Testis (tissue), 3 donors: ENCODE measurements around the gene KCTD16. TPM values are rescaled to one million over a fixed set of nuclear protein-coding genes. Genes with fewer than 3 reads are reported as not detected.

ENCODE experiments used
- DNase-seq: peaks from one replicate; pipeline ENCODE4 v3.0.0-alpha.2; 2019
- H3K27ac ChIP-seq, 2 donors: fragments of 200-600 bp; sonication (generic); one replicate each; pipeline ENCODE4 v1.5.1; 2019
- H3K27me3 ChIP-seq: fragments of 200-600 bp; sonication (generic); one replicate; pipeline ENCODE4 v1.5.1; 2019
- H3K36me3 ChIP-seq: fragments of 200-600 bp; sonication (generic); one replicate; pipeline ENCODE4 v1.5.1; 2017; ENCODE audit warnings: low read depth; ENCODE audit errors: missing control alignments
- H3K4me1 ChIP-seq: fragments of 200-600 bp; sonication (generic); one replicate; pipeline ENCODE4 v1.5.1; 2019
- H3K4me3 ChIP-seq, 2 donors: fragments of 200-600 bp; sonication (generic); one replicate each; pipeline ENCODE4 v1.5.1; 2017 to 2019
- H3K9me3 ChIP-seq: fragments of 200-600 bp; sonication (generic); one replicate; pipeline ENCODE4 v1.5.1; 2017
- POLR2A ChIP-seq: fragments of 450-650 bp; IDR thresholded peaks from one replicate; pipeline ENCODE4 v1.6.1; 2017; ENCODE audit warnings: antibody characterized with exemption, mild to moderate bottlenecking, moderate library complexity
- WGBS, 2 donors: methylation state at CpG; one replicate each; pipeline ENCODE4 v1.1.5; 2018; 5-methylcytosine and 5-hydroxymethylcytosine counted together
- intact Hi-C: fragments of 100-400 bp; cut with DNase I; formaldehyde crosslinking; loops from one replicate; pipeline ENCODE4 v1.15.1; 2023; ENCODE audit warnings: low total_unique reads
- polyA plus RNA-seq: library from polyadenylated mRNA; stranded (reverse); fragments of 350-450 nt; fragmentation: Illumina TruSeq; extraction: RNeasy Lipid Tissue Mini Kit (QIAGEN cat#74804); gene quantifications from one replicate; pipeline ENCODE4 v1.2.3, GENCODE V29; 2014; ENCODE audit warnings: low read depth, low replicate concordance; ENCODE audit not compliant: insufficient read depth
- total RNA-seq, 2 donors: library from RNA; depleted of rRNA; stranded (reverse); fragments of >200 nt; gene quantifications; one replicate each; pipeline ENCODE4 v1.2.3, GENCODE V29; 2016
- TF ChIP-seq, protein P1 (sequence below), 3 experiments: fragments of 450-650 bp in 2 of 3; fragments of 200-600 bp in 1 of 3; sonication (generic) in 1 of 3; IDR thresholded peaks; one replicate each; pipeline ENCODE4 v1.5.1; 2016 to 2019; ENCODE audit warnings: antibody characterized with exemption in 3 of 3, mild to moderate bottlenecking in 2 of 3, moderate library complexity in 1 of 3

The KCTD16 gene
- total and polyA plus RNA-seq, 3 donors from 2014 or later, result 1.4 to 3.2 (median 2.7) TPM

DNA sequence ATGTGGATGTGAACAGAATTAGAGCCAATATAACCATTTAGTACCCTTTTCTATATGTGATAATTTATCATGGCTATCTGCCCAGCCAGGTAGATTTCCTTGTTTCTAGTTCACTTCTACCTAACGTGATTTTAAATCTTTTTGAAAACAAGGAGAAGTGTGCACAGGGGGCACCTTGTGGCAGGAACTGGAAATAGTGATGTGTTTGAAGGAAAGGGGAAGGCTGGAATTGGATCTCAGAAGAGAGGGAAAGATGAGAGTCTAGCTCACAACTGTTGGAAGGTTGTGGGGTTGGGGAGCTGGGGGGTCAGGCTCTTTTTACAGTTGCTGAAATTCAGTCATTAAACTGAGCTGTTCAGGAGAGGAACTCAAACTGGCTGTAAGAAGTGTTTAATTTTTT, 219.5 kb downstream of the KCTD16 start:
- Histone ChIP-seq H3K27me3 (no peaks in the 10 kb centered on the region), H3K4me3 (no peak overlapping the region), H3K4me1 (no peaks in the 10 kb centered on the region), H3K36me3 (no peaks in the 10 kb centered on the region), H3K27ac (no peak overlapping the region), H3K9me3 (no peaks in the 10 kb centered on the region)
- intact Hi-C loops, result no loop called here
- DNase-seq, result peak; percentile 20
- TF ChIP-seq POLR2A, result no peak
- TF ChIP-seq, protein P1, sequence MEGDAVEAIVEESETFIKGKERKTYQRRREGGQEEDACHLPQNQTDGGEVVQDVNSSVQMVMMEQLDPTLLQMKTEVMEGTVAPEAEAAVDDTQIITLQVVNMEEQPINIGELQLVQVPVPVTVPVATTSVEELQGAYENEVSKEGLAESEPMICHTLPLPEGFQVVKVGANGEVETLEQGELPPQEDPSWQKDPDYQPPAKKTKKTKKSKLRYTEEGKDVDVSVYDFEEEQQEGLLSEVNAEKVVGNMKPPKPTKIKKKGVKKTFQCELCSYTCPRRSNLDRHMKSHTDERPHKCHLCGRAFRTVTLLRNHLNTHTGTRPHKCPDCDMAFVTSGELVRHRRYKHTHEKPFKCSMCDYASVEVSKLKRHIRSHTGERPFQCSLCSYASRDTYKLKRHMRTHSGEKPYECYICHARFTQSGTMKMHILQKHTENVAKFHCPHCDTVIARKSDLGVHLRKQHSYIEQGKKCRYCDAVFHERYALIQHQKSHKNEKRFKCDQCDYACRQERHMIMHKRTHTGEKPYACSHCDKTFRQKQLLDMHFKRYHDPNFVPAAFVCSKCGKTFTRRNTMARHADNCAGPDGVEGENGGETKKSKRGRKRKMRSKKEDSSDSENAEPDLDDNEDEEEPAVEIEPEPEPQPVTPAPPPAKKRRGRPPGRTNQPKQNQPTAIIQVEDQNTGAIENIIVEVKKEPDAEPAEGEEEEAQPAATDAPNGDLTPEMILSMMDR (IDR thresholded peaks at IDR 0.05), result no peak
- 19 to 32% methylated on average over 1 of the region's 1 CpG for WGBS, 2 donors

GRCh38 chr5:144391044-144391443, 220.4 kb downstream of the KCTD16 start:
- Histone ChIP-seq H3K36me3 (no peaks in the 10 kb centered on the region), H3K9me3 (no peaks in the 10 kb centered on the region), H3K4me1 (no peaks in the 10 kb centered on the region), H3K27me3 (no peaks in the 10 kb centered on the region), H3K27ac (no peak overlapping the region), H3K4me3 (no peak overlapping the region)
- intact Hi-C loops, result no loop called here
- DNase-seq, result no peak
- TF ChIP-seq POLR2A, result no peak
- TF ChIP-seq, protein P1 (IDR thresholded peaks at IDR 0.05), result no peak
- 83 to 92% methylated on average over 2 of the region's 2 CpGs for WGBS, 2 donors

DNA sequence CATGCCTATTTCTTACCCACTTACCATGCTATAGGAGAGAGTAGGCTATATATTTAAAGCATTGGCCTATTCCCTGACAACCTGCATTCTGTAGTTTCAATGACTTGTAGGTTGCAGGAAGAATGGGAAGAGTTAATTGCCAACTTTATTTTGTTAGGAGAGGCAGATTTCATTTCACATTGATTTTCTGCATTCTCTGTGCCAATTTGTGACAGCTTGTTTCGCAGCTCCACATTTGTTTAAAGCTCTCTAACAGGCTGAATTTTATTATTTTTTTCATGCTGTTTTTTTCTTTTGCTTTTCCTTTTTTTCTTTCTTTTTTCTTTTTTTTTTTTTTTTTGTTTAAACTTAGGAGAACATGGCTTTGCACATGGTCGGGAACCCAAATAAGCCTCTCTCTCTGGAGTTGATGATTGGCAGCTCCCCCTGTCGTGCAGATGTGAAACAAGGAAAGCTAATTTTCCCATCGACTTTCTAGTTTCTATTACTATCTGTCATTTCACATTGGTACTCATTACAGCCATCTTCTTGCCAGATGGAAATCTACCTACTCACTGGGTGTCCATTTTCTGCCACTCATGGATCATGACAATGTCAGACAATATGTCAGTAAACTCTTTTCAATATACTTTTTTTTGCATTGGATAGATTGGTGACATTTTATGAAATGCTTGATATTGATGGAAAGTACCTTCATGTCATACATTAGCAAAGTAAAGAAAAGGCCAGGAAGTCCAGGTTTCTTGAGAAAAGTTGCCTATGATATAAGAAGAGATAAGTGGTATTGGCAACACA, 223.2 kb downstream of the KCTD16 start:
- Histone ChIP-seq H3K27ac (no peak overlapping the region), H3K4me3 (no peak overlapping the region), H3K9me3 (no peaks in the 10 kb centered on the region), H3K36me3 (no peaks in the 10 kb centered on the region), H3K4me1 (no peaks in the 10 kb centered on the region), H3K27me3 (no peaks in the 10 kb centered on the region)
- DNase-seq, result no peak
- WGBS, 2 donors, result 83 to 90% methylated on average over 4 of the region's 4 CpGs
- intact Hi-C loops, result no loop called here
- TF ChIP-seq, protein P1 (IDR thresholded peaks at IDR 0.05), result no peak
- TF ChIP-seq POLR2A, result no peak

DNA sequence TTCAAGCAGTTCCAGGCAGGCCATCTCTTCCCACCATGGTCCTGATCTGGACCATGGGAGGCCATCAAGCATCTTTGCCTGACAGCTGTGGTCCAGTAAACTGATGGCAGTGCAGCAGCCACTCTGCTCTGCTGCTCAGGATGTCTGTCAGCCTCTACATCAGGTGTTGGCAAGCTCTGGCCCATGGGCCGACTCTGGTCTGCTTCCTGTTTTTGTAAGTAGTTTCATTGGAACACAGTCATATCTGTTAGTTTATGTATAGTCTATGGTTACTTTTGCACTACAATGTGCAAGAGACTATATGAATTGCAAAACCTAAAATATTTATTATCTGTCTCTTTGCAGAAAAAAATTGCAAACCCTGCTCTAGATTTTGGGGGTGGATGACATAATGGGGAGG, 225.0 kb downstream of the KCTD16 start:
- H3K4me3 ChIP-seq, result no peak overlapping the region
- no peaks in the 10 kb centered on the region for H3K36me3 ChIP-seq
- no peaks in the 10 kb centered on the region for H3K4me1 ChIP-seq
- H3K27ac ChIP-seq, result no peak overlapping the region
- intact Hi-C loops, result no loop called here
- 74 to 82% methylated on average over 1 of the region's 1 CpG for WGBS, 2 donors
- no peaks in the 10 kb centered on the region for H3K27me3 ChIP-seq
- no peak for DNase-seq
- TF ChIP-seq, protein P1 (IDR thresholded peaks at IDR 0.05), result no peak
- TF ChIP-seq POLR2A, result no peak
- no peaks in the 10 kb centered on the region for H3K9me3 ChIP-seq

GRCh38 chr5:144403058-144403457, 232.4 kb downstream of the KCTD16 start:
- 90 to 94% methylated on average over 2 of the region's 2 CpGs for WGBS, 2 donors
- DNase-seq, result no peak
- no peak for TF ChIP-seq POLR2A
- TF ChIP-seq, protein P1 (IDR thresholded peaks at IDR 0.05), result no peak
- intact Hi-C loops, result no loop called here
- H3K27ac ChIP-seq, result no peak overlapping the region
- no peaks in the 10 kb centered on the region for H3K36me3 ChIP-seq
- H3K4me3 ChIP-seq, result no peak overlapping the region
- no peaks in the 10 kb centered on the region for H3K27me3 ChIP-seq
- no peaks in the 10 kb centered on the region for H3K4me1 ChIP-seq
- no peaks in the 10 kb centered on the region for H3K9me3 ChIP-seq
